NCI-H1694 treated with DMSO at 0.1 percent for 48 hours (cell line): Measurements from ENCODE around the gene RPS26.
"Not testable (repeated sequence)": the region's sequence is repeated elsewhere in the genome, so short reads cannot be mapped to it uniquely, and the experiment has no call there.

Experiments used
- DNase-seq: peaks from one replicate; lab custom pipeline; 2025; lab: John Stamatoyannopoulos, UW

RPS26 gene

GRCh38 chr12:56021889-56022497 lies 19.7 kb upstream of the RPS26 start:
- DNase-seq, result no peak

DNA sequence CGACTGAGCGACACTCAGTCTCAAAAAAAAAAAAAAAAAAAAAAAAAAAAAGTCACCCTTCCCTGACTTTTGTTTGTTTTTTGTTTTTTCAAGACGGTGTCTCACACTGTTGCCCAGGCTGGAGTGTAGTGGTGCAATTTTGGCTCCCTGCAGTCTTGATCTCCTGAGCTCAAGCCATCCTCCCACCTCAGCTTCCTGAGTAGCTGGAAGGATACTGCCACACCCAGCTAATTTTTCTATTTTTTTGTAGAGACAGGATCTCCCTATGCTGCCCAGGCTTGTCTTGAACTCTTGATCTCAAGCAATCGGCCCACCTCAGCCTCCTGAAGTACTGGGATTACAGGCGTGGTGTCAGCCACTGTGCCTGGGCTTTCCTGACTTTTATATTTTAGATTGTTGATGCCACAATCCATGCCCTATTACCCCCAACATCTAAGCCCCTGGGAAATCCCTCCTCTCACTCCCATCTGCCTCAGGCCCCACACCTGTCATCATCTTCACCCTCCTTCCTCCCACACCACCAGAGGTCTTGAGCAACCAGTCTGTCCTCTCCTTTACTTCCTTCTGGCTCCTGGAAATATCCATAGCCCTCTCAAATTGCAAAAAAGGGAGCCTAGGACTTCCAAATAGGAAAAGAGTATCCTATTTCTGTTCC lies 13.1 kb upstream of the RPS26 start:
- no peak for DNase-seq

- no peak for DNase-seq
These were observed 12.6 kb upstream of the RPS26 start for GRCh38 chr12:56029166-56029519.

DNA sequence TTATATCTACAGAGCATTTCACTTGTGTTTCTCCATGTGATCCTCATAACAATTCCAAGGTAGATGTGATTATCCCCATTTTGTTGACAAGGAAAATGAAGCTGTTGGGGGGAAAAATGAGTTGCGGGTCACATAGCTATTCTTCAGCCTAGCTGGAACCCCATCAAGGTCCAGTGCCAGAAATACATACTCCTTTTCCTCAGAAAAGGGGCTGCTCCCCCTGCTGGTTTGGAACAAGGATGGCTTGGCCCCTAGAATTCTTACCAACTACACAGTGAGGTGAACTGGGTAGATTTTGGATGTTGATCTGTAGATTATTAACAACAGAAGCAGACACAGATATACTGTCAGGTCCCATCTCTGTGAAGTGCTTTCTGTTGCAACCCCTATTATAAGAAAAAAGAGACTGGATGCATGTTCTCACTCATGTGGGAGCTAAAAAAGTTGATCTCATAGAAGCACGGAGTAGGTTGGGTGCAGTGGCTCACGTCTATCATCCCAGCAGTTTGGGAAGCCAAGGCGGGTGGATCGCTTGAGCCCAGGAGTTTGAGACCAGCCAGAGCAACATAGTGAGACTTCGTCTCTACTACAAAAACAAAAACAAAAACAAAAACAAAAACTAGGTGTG lies 11.9 kb upstream of the RPS26 start:
- peak; percentile 37 for DNase-seq

DNA sequence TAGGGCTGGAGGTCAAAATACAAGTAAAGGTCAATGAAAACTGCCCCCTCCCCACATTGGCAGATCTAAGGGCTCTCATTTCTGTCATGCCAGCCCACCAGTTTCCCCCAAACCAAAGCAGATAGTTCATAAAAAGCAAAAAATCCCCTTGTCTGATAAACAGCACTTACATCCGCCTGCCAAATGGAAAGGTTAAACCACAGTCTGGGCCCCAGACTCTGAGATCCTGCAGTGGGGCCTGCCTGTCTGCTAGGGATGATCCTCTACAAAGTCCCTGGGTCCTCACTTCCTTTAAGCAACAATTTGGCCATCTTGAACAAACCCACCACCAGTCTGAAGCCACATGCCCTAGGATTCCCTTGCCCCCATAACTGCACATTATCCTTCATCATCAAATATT lies 9.7 kb upstream of the RPS26 start:
- no peak for DNase-seq

- no peak for DNase-seq
These were observed 7.0 kb upstream of the RPS26 start for GRCh38 chr12:56034586-56035332.

GRCh38 chr12:56037161-56037560 lies 4.6 kb upstream of the RPS26 start:
- DNase-seq, result no peak

GRCh38 chr12:56038022-56038655 lies 3.6 kb upstream of the RPS26 start:
- DNase-seq, result no peak

DNA sequence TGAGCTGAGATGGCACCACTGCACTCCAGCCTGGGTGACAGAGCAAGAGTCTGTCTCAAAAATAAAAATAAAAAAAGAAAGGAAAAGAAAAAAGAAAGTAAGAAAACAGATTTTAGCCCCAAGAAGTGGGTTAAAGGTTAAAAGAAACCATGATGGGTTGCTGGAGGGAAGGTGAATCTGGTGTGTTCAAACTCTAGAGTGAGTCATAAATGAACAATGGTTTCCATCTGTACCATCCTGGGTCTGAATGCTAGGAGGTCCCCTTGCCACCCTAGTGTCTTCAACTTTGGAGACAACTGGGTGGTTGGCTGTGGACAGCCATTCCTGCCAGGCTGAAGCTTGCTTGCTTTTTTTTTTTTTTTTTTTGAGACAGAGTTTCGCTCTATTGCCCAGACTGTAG lies 1.6 kb upstream of the RPS26 start:
- DNase-seq, result no peak

DNA sequence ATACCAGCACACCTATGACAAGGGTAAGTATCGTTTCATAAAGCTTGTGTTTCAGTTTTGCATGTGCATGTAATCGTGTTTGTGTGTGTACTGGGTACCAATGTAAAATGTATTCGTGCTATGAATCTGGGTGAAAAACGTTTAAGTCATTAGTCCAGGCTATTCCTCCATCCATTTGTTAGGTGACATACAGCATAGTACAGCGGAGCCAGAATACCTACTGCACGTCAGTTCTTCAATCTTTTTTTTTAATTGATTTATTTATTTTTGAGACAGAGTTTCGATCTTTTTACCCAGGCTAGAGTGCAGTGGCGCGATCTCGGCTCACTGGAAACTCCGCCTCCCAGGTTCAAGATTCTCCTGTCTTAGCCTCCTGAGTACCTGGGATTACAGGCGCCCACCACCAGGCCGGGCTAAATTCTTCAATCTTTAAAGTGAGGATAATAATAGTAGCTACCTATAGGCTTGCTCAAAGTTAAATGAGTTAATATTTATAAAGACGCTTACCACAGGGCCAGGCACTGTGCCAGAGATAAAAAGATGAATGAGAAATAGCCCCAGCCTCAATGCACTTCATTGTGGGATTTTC lies 661 bp upstream of the RPS26 start:
- DNase-seq, result no peak

- not testable (repeated sequence) for DNase-seq
These were observed 704 bp downstream of the RPS26 start for GRCh38 chr12:56042430-56042813.

DNA sequence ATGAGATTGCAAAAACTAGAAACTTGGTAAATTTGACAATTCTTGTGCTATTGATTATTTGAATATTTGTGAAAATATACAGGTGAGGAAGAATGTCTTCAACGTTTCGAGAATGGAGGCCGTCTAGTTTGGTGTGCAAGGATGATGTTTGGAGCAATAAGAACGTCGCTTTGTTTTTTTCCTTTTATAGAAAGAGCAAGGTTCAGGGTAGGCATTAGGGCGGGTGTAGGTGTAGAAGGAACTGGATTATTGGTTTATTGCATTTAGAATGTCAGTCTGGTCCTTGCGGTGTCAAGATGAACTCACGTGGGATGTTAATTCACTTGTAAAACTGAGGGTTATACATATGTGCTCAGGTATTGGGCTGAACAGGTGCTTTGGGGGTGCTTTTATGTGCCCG lies 1.1 kb downstream of the RPS26 start:
- no peak for DNase-seq

GRCh38 chr12:56046027-56046780 lies 4.5 kb downstream of the RPS26 start:
- no peak for DNase-seq

DNA sequence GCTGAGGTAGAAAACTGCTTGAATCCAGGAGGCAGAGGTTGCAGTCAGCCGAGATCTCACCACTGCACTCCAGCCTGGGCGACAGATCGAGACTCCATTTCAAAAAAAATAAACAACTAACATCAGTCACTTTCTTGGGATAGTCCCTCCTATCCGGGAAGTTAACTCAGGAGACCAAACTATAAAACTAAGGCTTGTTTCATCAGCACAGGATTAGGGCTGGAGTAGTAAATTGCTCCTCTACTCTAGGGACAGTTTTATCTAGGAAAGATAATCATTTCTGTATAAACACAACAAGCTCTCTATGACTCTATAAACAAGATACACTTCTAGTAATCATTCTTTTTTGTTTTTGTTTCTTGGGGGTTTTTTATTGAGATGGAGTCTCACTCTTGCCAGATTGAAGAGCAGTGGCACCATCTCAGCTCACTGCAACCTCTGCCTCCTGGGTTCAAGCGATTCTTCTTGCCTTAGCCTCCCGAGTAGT lies 11.7 kb downstream of the RPS26 start:
- no peak for DNase-seq

DNA sequence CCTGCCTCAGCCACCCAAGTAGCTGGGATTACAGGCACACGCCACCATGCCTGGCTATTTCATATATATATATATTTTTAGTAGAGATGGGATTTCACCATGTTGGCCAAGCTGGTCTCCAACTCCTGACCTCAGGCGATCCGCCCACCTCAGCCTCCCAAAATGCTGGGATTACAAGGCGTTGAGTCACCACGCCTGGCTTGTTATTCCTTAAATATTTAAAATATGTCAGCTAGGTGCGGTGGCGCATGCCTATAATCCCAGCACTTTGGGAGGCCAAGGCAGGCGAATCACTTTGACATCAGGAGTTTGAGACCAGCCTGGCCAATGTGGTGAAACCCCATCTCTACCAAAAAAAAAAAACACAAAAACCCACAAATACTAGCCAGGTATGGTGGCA lies 18.2 kb downstream of the RPS26 start:
- not testable (repeated sequence) for DNase-seq

- no peak for DNase-seq
These were observed 20.3 kb downstream of the RPS26 start for GRCh38 chr12:56061982-56062381.

GRCh38 chr12:56062996-56063395 lies 21.3 kb downstream of the RPS26 start:
- DNase-seq, result no peak

- no peak for DNase-seq
These were observed 29.9 kb downstream of the RPS26 start for GRCh38 chr12:56071648-56072047.

GRCh38 chr12:56074396-56074795 lies 32.7 kb downstream of the RPS26 start:
- DNase-seq, result no peak

- DNase-seq, result not testable (repeated sequence)
These were observed 36.2 kb downstream of the RPS26 start for GRCh38 chr12:56077966-56078365.

GRCh38 chr12:56078427-56078826 lies 36.7 kb downstream of the RPS26 start:
- no peak for DNase-seq
